ENCODE results near the gene KRT28.
"Not testable (repeated sequence)": the region's sequence is repeated elsewhere in the genome, so short reads cannot be mapped to it uniquely, and the experiment has no call there.

Gene KRT28

DNA sequence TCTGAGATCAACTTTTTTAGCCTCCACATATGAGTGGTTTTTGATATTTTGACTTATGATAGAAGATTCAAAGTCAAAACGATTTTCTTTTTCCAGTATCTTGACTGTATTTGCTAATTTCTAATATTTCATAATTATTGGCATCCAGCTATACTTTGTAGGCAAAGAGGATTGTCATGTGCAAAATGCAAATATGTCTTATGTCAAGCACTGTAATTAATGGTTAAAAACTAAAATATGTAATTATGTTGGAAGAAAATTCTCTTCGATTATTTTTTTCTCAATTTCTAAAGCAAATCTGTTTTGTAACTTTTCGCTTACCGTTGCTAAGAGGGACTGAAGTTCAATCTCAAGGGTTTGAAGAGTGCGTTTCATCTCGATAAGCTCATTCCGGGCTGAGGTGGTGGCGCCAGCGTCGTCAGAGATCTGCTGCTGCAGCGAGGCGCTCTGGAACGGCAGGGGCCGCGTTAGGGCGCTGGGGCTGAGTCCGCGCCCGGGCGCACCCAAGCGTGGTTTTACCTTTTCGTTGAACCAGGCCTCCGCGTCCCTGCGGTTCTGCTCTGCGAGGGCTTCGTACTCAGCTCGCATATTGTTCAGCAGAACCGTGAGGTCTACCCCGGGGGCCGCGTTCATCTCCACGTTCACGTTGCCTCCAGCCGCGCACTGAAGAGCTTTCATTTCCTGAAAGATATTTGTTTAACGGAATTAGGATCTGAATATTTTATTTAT, 20.4 kb downstream of the KRT28 start:
- Mint-ChIP-seq H3K4me3 (peak overlapping the region; percentile 30), H3K4me1 (ENCODE audit: low read depth) (peaks cover 1% of the 10 kb centered on the region), H3K27me3 (ENCODE audit: low read depth) (peaks cover 51% of the 10 kb centered on the region), H3K9me3 (no peaks in the 10 kb centered on the region), H3K36me3 (ENCODE audit: low read depth) (no peaks in the 10 kb centered on the region), H3K27ac (no peak overlapping the region)
- no peak for DNase-seq (ENCODE audit: low spot score)

DNA sequence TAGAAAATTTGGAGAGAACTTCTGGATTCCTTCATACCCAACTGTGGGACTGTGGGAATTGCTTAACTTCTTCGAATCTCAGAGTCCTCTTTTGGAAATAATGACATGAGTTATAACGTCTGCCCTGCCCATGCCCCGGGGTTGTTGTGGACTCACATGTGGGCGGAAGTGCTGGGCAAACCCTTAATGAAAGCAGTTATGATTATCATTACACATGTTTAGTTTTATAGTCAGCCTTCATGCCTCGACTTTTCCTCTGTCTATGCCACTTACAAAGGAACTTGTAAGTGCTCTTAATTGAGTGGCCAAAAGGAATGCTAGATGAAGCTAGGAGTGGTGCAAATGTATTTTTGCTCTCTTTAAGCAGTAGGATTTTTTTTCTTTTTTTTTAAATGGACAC, 21.3 kb downstream of the KRT28 start:
- Mint-ChIP-seq H3K36me3 (ENCODE audit: low read depth) (no peaks in the 10 kb centered on the region), H3K4me3 (no peak overlapping the region), H3K27ac (no peak overlapping the region), H3K4me1 (ENCODE audit: low read depth) (peaks cover 1% of the 10 kb centered on the region), H3K9me3 (no peaks in the 10 kb centered on the region), H3K27me3 (ENCODE audit: low read depth) (peaks cover 51% of the 10 kb centered on the region)
- no peak for DNase-seq (ENCODE audit: low spot score)

DNA sequence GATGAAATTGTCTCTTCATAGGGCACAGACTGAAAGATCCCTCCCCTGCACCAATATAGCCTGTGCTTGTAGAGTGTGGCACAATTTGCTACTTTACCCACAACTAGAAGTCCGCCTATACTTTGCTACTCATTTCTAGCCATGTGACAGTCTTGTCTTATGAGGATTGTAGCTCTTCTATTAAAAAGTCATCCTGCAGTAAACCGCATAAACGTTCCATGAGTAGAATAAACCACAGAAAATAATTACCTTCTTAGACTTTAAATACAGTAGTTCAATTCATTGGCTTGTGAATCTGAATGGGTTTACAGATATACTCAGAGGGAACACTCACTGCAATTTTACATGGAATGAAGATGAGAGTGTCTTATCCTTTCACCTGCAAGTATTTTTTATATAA, 21.8 kb downstream of the KRT28 start:
- Mint-ChIP-seq H3K27me3 (ENCODE audit: low read depth) (peaks cover 50% of the 10 kb centered on the region), H3K27ac (no peak overlapping the region), H3K9me3 (no peaks in the 10 kb centered on the region), H3K4me3 (no peak overlapping the region), H3K4me1 (ENCODE audit: low read depth) (peaks cover 1% of the 10 kb centered on the region), H3K36me3 (ENCODE audit: low read depth) (no peaks in the 10 kb centered on the region)
- no peak for DNase-seq (ENCODE audit: low spot score)

DNA sequence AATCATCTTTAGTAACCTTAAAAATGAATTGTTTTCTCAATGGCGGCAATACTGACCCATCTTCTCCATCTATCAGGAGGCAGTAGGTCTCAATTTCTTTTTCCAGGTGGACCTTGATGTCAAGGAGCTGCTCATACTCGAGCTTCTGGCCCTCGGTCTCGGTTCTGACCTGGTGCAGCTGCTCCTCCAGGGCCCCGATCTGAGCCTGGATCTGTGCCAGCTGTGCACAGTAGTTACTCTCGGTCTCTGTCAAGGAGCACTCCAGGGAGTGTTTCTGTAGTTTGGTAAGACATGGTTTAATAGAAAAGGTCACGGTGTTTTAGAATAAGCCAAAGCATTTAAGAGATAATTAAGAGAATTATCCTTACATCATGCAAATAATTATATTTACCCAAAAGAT, 22.3 kb downstream of the KRT28 start:
- peaks cover 1% of the 10 kb centered on the region for H3K4me1 Mint-ChIP-seq (ENCODE audit: low read depth)
- H3K27ac Mint-ChIP-seq: no peak overlapping the region
- no peaks in the 10 kb centered on the region for H3K9me3 Mint-ChIP-seq
- no peaks in the 10 kb centered on the region for H3K36me3 Mint-ChIP-seq (ENCODE audit: low read depth)
- H3K4me3 Mint-ChIP-seq: no peak overlapping the region
- peaks cover 54% of the 10 kb centered on the region for H3K27me3 Mint-ChIP-seq (ENCODE audit: low read depth)
- DNase-seq (ENCODE audit: low spot score): no peak

DNA sequence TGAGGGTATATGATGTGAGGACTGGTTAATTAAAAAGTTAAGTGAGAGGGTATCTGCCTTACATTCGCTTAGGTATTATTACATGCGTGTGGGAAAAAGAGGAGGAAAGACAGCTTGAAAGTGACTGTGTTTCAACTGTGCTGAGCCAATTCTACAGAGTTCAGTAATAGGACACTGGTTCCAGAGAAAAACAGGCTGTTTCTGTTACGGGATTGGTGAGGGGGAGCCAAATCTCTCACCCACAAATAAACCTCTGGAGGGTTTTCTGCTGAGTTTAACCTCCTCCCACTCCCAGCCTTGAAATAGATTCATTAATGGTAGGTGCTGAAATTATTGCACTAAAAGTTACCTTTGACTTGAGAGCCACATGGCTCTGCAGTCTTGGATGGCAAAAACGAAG, 23.8 kb downstream of the KRT28 start:
- Mint-ChIP-seq H3K36me3 (ENCODE audit: low read depth) (no peaks in the 10 kb centered on the region), H3K9me3 (no peaks in the 10 kb centered on the region), H3K4me1 (ENCODE audit: low read depth) (peaks cover 1% of the 10 kb centered on the region), H3K27ac (no peak overlapping the region), H3K27me3 (ENCODE audit: low read depth) (peaks cover 57% of the 10 kb centered on the region), H3K4me3 (no peak overlapping the region)
- DNase-seq (ENCODE audit: low spot score): no peak

DNA sequence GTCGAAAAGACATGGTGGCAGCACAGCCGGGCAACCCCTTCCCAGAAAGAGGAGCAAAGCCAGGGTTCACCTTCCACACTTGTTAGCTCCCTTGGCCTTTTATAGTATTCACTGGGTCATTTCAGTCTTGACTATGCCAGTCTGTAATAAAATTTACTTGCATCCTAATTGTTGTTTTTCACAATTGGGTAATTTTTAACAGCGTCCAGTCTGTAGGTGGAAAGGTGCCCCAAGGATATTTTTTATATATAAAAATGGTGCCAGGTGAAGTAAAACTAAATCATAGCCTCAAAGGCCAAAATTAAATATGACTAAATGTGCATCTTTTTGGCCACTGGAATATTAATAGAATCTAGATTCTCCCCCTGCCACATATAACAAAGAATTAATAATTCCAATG, 27.7 kb downstream of the KRT28 start, which contains the start of gene KRT26:
Gene KRT26 (minus strand): TSS at position 101 of the 400 bp plus-strand sequence. CDS start 88 bp downstream, at position 13.
- Mint-ChIP-seq H3K4me3 (no peak within 1 kb of the TSS), H3K27ac (no peak within 1 kb of the TSS), H3K9me3 (no peaks in the 10 kb centered on the region), H3K36me3 (ENCODE audit: low read depth) (no peaks in the 10 kb centered on the region), H3K4me1 (ENCODE audit: low read depth) (no peaks in the 10 kb centered on the region), H3K27me3 (ENCODE audit: low read depth) (peaks cover 36% of the 10 kb centered on the region)
- DNase-seq (ENCODE audit: low spot score): no peak

DNA sequence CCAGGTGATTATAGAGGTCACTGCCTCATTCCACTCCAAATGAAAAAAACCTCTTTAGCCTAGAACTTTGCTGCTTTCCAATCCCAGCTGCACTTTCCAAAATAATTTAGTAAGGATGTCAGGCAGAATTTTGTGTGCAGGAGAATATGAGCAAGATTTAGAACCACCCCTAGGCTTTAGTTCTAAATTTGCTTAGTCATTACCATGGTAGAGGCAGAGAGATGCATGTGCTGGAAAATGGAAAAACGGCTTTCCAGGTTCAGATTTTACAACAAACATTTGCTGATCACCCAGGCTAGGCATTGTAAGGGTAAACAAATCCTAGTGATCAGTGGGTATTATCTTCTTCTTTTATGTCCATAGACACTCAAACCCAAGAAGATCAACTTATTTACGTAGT, 34.1 kb downstream of the KRT28 start:
- Mint-ChIP-seq H3K4me1 (ENCODE audit: low read depth) (no peaks in the 10 kb centered on the region), H3K4me3 (no peak overlapping the region), H3K27ac (no peak overlapping the region), H3K27me3 (ENCODE audit: low read depth) (peaks cover 20% of the 10 kb centered on the region), H3K9me3 (peaks cover 19% of the 10 kb centered on the region), H3K36me3 (ENCODE audit: low read depth) (no peaks in the 10 kb centered on the region)
- DNase-seq (ENCODE audit: low spot score): no peak

DNA sequence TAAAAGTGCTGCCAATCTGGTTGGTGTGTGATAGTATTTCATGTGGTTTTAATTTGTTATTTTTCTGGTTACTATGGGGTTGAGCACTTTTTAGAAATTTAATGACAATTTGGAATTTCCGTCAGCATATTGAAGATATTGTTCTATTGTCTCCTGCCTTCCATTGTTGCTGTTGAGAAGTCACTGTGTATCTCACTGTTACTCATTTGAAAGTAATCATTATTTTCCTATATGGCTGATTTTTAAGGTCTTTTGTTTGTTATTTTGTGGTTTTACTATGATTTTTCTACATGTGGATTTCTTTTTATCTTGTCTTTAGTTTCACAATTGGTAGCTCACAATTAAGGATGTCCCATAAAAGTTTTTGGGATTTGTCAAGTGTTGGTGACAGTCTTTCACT, 36.0 kb downstream of the KRT28 start:
- Mint-ChIP-seq H3K27ac (no peak overlapping the region), H3K9me3 (peaks cover 38% of the 10 kb centered on the region), H3K36me3 (ENCODE audit: low read depth) (no peaks in the 10 kb centered on the region), H3K27me3 (ENCODE audit: low read depth) (peaks cover 19% of the 10 kb centered on the region), H3K4me3 (no peak overlapping the region), H3K4me1 (ENCODE audit: low read depth) (no peaks in the 10 kb centered on the region)
- no peak for DNase-seq (ENCODE audit: low spot score)

DNA sequence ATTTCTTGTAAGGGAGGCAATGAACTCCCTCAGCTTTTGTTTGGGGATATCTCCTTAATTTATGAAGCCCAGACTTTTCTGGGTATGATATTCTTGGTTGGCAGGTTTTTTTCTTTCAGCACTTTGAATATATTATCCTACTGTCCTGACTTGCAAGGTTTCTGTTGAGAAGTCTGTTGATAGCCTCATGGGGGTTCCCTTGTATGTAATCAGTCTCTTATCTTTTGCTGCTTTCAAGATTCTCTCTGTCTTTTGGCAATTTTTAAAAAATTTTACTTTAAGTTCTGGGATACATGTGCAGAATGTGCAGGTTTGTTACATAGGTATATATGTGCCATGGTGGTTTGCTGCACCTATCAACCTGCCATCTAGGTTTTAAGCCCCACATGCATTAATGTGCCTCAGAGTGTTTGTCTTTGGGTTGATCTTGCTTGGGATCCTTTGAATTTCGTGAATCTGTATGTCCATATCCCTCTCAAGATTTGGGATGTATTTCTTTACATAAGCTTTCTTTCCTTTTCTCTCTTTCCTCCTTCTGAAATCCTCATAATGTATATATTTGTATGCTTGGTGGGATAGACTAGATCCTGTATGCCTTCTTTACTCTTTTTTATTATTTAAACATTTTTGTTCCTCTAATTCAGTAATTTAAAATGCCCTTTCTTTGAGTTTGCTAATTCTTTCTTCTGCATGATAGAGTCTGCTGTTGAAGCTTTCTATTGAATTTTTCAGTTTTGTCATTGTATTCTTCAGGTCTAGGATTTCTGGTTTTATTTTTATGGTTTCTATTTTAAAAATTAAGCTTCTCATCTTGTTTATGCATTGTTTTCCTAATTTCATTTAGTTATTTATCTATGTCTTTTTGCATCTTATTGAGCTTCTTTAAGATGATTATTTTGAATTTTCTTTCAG, 39.4 kb downstream of the KRT28 start:
- H3K4me1 Mint-ChIP-seq (ENCODE audit: low read depth): no peaks in the 10 kb centered on the region
- no peak overlapping the region for H3K4me3 Mint-ChIP-seq
- DNase-seq (ENCODE audit: low spot score): no peak
- H3K27me3 Mint-ChIP-seq (ENCODE audit: low read depth): peaks cover 14% of the 10 kb centered on the region
- H3K36me3 Mint-ChIP-seq (ENCODE audit: low read depth): no peaks in the 10 kb centered on the region
- H3K9me3 Mint-ChIP-seq: peaks cover 50% of the 10 kb centered on the region
- no peak overlapping the region for H3K27ac Mint-ChIP-seq

DNA sequence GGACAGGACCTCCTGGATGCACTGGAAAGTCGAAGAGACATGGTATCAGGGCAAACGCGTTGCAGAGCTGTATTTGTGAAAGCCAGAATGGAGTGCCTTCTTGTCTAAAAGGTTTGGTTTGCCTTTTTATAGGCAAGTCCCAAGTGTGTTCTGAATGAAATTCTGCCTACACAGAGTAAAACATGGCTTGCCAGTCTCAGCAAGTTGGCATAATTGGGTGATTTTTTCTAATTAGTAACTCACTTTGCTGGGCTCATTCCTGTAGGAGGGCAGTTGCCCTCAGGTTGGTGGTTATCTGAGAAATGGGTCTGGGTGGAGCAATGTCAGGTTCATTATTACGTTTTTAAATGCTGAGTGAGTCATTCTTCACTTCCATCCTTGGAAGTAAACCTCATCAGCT, 44.5 kb downstream of the KRT28 start, which contains the start of gene KRT25:
Gene KRT25 (minus strand): TSS at position 101 of the 400 bp plus-strand sequence. CDS start 60 bp downstream, at position 41.
- Mint-ChIP-seq H3K27me3 (ENCODE audit: low read depth) (peaks cover 13% of the 10 kb centered on the region), H3K4me1 (ENCODE audit: low read depth) (no peaks in the 10 kb centered on the region), H3K4me3 (no peak within 1 kb of the TSS), H3K36me3 (ENCODE audit: low read depth) (no peaks in the 10 kb centered on the region), H3K9me3 (peaks cover 26% of the 10 kb centered on the region), H3K27ac (no peak within 1 kb of the TSS)
- no peak for DNase-seq (ENCODE audit: low spot score)

DNA sequence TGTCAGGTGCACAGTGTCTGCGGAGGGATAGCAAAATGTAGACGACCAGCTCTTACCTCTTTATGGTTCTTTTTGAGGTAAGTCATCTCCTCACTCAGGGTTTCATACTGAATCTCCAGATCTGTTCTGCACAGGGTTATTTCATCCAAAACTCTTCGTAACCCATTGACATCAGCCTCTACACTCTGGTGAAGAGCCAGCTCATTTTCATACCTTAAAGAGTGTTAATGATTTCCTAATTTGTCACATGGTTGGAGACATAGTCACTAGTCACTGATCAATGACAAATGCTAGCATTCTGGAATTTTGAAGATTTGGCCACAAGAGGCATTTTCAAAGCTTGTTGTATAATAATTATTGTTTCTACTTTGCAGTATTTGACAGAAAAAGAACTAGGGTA, 46.0 kb downstream of the KRT28 start:
- Mint-ChIP-seq H3K36me3 (ENCODE audit: low read depth) (no peaks in the 10 kb centered on the region), H3K4me3 (no peak overlapping the region), H3K27me3 (ENCODE audit: low read depth) (peaks cover 17% of the 10 kb centered on the region), H3K9me3 (peaks cover 12% of the 10 kb centered on the region), H3K4me1 (ENCODE audit: low read depth) (no peaks in the 10 kb centered on the region), H3K27ac (no peak overlapping the region)
- DNase-seq (ENCODE audit: low spot score): no peak

DNA sequence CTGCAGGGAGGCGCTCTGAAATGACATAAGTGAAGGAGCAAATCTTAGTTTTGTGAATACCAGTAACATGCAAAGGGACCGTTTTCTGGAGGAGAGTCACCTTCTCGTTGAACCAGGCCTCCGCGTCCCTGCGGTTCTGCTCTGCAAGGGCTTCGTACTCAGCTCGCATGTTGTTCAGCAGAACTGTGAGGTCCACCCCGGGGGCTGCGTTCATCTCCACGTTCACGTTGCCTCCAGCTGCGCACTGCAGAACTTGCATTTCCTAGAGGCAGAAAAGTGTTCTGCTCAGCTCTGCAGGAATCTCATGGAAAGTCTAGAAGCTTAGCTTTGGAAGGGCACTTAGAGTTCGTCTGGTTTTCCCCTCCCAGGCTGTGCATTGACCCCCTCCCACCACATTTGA, 48.7 kb downstream of the KRT28 start:
- no peaks in the 10 kb centered on the region for H3K4me1 Mint-ChIP-seq (ENCODE audit: low read depth)
- H3K9me3 Mint-ChIP-seq: no peaks in the 10 kb centered on the region
- H3K27me3 Mint-ChIP-seq (ENCODE audit: low read depth): peaks cover 23% of the 10 kb centered on the region
- no peak overlapping the region for H3K4me3 Mint-ChIP-seq
- no peaks in the 10 kb centered on the region for H3K36me3 Mint-ChIP-seq (ENCODE audit: low read depth)
- no peak overlapping the region for H3K27ac Mint-ChIP-seq
- DNase-seq (ENCODE audit: low spot score): no peak

DNA sequence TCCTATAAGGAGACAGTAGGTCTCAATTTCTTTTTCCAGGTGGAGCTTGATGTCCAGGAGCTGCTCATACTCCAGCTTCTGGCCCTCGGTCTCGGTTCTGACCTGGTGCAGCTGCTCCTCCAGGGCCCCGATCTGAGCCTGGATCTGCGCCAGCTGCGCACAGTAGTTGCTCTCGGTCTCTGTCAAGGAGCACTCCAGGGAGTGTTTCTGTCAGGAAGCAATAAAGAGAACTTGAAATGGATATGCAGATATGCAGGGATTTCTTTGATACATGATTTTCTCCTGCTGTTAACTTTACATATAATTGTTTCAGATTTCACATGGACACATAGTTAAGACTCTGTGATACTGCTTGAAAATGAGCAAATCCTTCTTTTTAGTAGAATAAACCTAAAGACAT, 49.4 kb downstream of the KRT28 start:
- no peak for DNase-seq (ENCODE audit: low spot score)
- Mint-ChIP-seq H3K36me3 (ENCODE audit: low read depth) (no peaks in the 10 kb centered on the region), H3K4me1 (ENCODE audit: low read depth) (no peaks in the 10 kb centered on the region), H3K27me3 (ENCODE audit: low read depth) (peaks cover 26% of the 10 kb centered on the region), H3K27ac (no peak overlapping the region), H3K4me3 (no peak overlapping the region), H3K9me3 (no peaks in the 10 kb centered on the region)

DNA sequence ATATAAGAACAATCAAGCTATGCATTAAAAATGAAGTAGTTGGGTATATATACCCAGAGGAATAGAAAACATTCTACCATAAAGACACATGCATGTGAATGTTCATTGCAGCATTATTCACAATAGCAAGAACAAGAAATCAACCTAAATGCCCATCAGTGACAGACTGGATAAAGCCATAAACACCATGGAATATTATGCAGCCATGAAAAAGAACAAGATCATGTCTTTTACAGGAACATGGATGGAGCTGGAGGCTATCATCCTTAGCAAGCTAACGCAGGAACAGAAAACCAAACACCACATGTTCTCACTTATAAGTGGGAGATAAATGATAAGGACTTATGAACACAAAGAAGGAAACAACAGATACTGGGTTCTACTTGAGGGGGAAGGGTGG, 51.1 kb downstream of the KRT28 start:
- not testable (repeated sequence) for H3K9me3 Mint-ChIP-seq; DNase-seq (ENCODE audit: low spot score); H3K27ac Mint-ChIP-seq; H3K4me1 Mint-ChIP-seq (ENCODE audit: low read depth); H3K4me3 Mint-ChIP-seq; H3K36me3 Mint-ChIP-seq (ENCODE audit: low read depth)
- H3K27me3 Mint-ChIP-seq (ENCODE audit: low read depth): peaks cover 33% of the 10 kb centered on the region

Measured in T-helper 2 cell treated with Interferon-gamma antibody and Interleukin-4, amounts not matched to agents 5 μg/mL and 100 μg/mL, for 36 hours (primary cell).